IPS-18c (cell line): ENCODE data around the gene SCFD2.
"Not testable (repeated sequence)": the region's sequence is repeated elsewhere in the genome, so short reads cannot be mapped to it uniquely, and the experiment has no call there.

Experiments used
- H3K4me3 ChIP-seq: 2 replicates; pipeline ENCODE4 v1.7.0; 2013; ENCODE audit warnings: low read depth, mild to moderate bottlenecking, low read length, moderate library complexity; ENCODE audit not compliant: insufficient read depth
- H3K9me3 ChIP-seq: one replicate; pipeline ENCODE4 v1.6.1; 2013; ENCODE audit warnings: mild to moderate bottlenecking, low read length, moderate library complexity; ENCODE audit not compliant: control insufficient read depth, insufficient read depth

Gene SCFD2

GRCh38 chr4:52850406-52851124 is 515.3 kb downstream of the SCFD2 start:
- Histone ChIP-seq H3K4me3 (no peak overlapping the region), H3K9me3 (no peaks in the 10 kb centered on the region)

- H3K4me3 ChIP-seq, result no peak overlapping the region
- H3K9me3 ChIP-seq, result no peaks in the 10 kb centered on the region
Measured at GRCh38 chr4:52848254-52848653, 517.6 kb downstream of the SCFD2 start.

- Histone ChIP-seq H3K4me3 (no peak overlapping the region), H3K9me3 (no peaks in the 10 kb centered on the region)
Measured at GRCh38 chr4:52846502-52846901, 519.4 kb downstream of the SCFD2 start.

- Histone ChIP-seq H3K4me3 (no peak overlapping the region), H3K9me3 (no peaks in the 10 kb centered on the region)
Measured at GRCh38 chr4:52844596-52844995, 521.3 kb downstream of the SCFD2 start.

GRCh38 chr4:52843958-52844357 is 521.9 kb downstream of the SCFD2 start:
- H3K4me3 ChIP-seq, result no peak overlapping the region
- H3K9me3 ChIP-seq, result no peaks in the 10 kb centered on the region

- H3K9me3 ChIP-seq, result no peaks in the 10 kb centered on the region
- H3K4me3 ChIP-seq, result no peak overlapping the region
Measured at GRCh38 chr4:52843351-52843750, 522.5 kb downstream of the SCFD2 start.

GRCh38 chr4:52842792-52843191 is 523.1 kb downstream of the SCFD2 start:
- Histone ChIP-seq H3K9me3 (no peaks in the 10 kb centered on the region), H3K4me3 (no peak overlapping the region)

GRCh38 chr4:52841682-52842456 is 524.0 kb downstream of the SCFD2 start:
- H3K4me3 ChIP-seq, result no peak overlapping the region
- H3K9me3 ChIP-seq, result no peaks in the 10 kb centered on the region

GRCh38 chr4:52840531-52841370 is 525.1 kb downstream of the SCFD2 start:
- H3K4me3 ChIP-seq, result no peak overlapping the region

GRCh38 chr4:52838729-52839586 is 526.9 kb downstream of the SCFD2 start:
- no peak overlapping the region for H3K4me3 ChIP-seq

More at GRCh38 chr4:52840531-52841370, 525.1 kb downstream of the SCFD2 start:
- H3K9me3 ChIP-seq, result no peaks in the 10 kb centered on the region

GRCh38 chr4:52837716-52838558 is 527.9 kb downstream of the SCFD2 start:
- Histone ChIP-seq H3K4me3 (no peak overlapping the region; the same call in 1 of the 2 replicates), H3K9me3 (no peaks in the 10 kb centered on the region)

More at GRCh38 chr4:52838729-52839586, 526.9 kb downstream of the SCFD2 start:
- H3K9me3 ChIP-seq, result no peaks in the 10 kb centered on the region

- H3K9me3 ChIP-seq, result no peaks in the 10 kb centered on the region
- no peak overlapping the region for H3K4me3 ChIP-seq
Measured at GRCh38 chr4:52836678-52837077, 529.2 kb downstream of the SCFD2 start.

- H3K4me3 ChIP-seq, result no peak overlapping the region
Measured at GRCh38 chr4:52836120-52836519, 529.7 kb downstream of the SCFD2 start.

GRCh38 chr4:52834641-52835456 is 531.0 kb downstream of the SCFD2 start:
- not testable (repeated sequence) for H3K9me3 ChIP-seq, H3K4me3 ChIP-seq

More at GRCh38 chr4:52836120-52836519, 529.7 kb downstream of the SCFD2 start:
- H3K9me3 ChIP-seq, result no peaks in the 10 kb centered on the region

GRCh38 chr4:52833941-52834525 is 531.8 kb downstream of the SCFD2 start:
- H3K9me3 ChIP-seq, result peaks cover 4% of the 10 kb centered on the region

More at GRCh38 chr4:52833941-52834525, 531.8 kb downstream of the SCFD2 start:
- no peak overlapping the region for H3K4me3 ChIP-seq
